Stomach smooth muscle (tissue), 2 donors: Measurements from ENCODE around the gene RAB1A.
A peak's percentile ranks its signal among the peaks of the same experiment; 100 is the strongest.

Source experiments
- H3K27ac ChIP-seq: one replicate; pipeline ENCODE4 v1.7.0; 2013; ENCODE audit warnings: mild to moderate bottlenecking, low read length, inconsistent platforms
- H3K27me3 ChIP-seq, 2 donors: one replicate each; pipeline ENCODE4 v1.7.0; 2013; ENCODE audit warnings: low read length in 2 of 2; ENCODE audit not compliant: insufficient read depth in 2 of 2, control insufficient read depth in 1 of 2
- H3K36me3 ChIP-seq, 2 donors: one replicate each; pipeline ENCODE4 v1.7.0; 2013; ENCODE audit warnings: low read length in 2 of 2; ENCODE audit not compliant: control insufficient read depth in 2 of 2, insufficient read depth in 2 of 2
- H3K4me1 ChIP-seq: one replicate; pipeline ENCODE4 v1.7.0; 2013; ENCODE audit warnings: low read length; ENCODE audit not compliant: control insufficient read depth, insufficient read depth
- H3K4me3 ChIP-seq, 2 donors: one replicate each; pipeline ENCODE4 v1.7.0; 2013; ENCODE audit warnings: low read length in 2 of 2
- H3K9ac ChIP-seq, 2 donors: one replicate each; pipeline ENCODE4 v1.7.0; 2013; ENCODE audit warnings: low read length in 2 of 2, mild to moderate bottlenecking in 1 of 2
- H3K9me3 ChIP-seq, 2 donors: one replicate each; pipeline ENCODE4 v1.7.0; 2013; ENCODE audit warnings: low read length in 2 of 2; ENCODE audit not compliant: control insufficient read depth in 2 of 2
- donor health status: healthy.
- donor health status: Pancreatic carcinoma.

RAB1A gene

GRCh38 chr2:65096948-65097347, 33.0 kb downstream of the RAB1A start:
- H3K27me3 ChIP-seq, result no peaks in the 10 kb centered on the region
- H3K4me3 ChIP-seq, result no peak overlapping the region
- H3K36me3 ChIP-seq, result peaks cover 14 to 19% of the 10 kb centered on the region in 2 donors
- no peak overlapping the region for H3K27ac ChIP-seq
- no peak overlapping the region for H3K9ac ChIP-seq
- H3K4me1 ChIP-seq, result no peaks in the 10 kb centered on the region
- H3K9me3 ChIP-seq, result no peaks in the 10 kb centered on the region

DNA sequence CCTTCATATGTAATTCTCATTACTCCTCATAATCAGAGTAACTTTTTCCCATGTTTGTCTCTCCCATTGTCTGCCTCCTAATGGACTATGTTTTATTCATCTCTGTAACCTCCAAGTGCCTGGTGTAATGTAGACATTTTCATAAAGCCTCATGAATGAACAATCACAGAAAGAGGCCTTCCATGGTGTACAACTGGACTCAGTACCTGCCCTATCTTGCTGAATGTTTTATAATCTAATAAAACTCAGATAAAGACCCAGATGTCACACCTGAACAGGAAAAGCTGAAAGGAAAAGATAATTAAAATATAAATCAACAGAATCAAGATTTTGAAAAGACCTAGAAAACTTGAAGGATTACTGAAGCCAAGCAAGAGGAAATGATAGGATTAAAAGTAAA, 36.7 kb downstream of the RAB1A start:
- Histone ChIP-seq H3K27me3 (no peaks in the 10 kb centered on the region), H3K4me3 (no peak overlapping the region), H3K36me3 (peaks cover 8 to 25% of the 10 kb centered on the region in 2 donors), H3K27ac (no peak overlapping the region), H3K9me3 (no peaks in the 10 kb centered on the region), H3K4me1 (no peaks in the 10 kb centered on the region), H3K9ac (no peak overlapping the region)

- H3K9me3 ChIP-seq, result no peaks in the 10 kb centered on the region
- H3K36me3 ChIP-seq, result peaks cover 8 to 25% of the 10 kb centered on the region in 2 donors
- H3K27ac ChIP-seq, result no peak overlapping the region
- H3K4me3 ChIP-seq, result no peak overlapping the region
- H3K9ac ChIP-seq, result no peak overlapping the region
- no peaks in the 10 kb centered on the region for H3K4me1 ChIP-seq
- H3K27me3 ChIP-seq, result no peaks in the 10 kb centered on the region
These were observed 37.1 kb downstream of the RAB1A start for GRCh38 chr2:65092791-65093190.

GRCh38 chr2:65085148-65085547, 44.8 kb downstream of the RAB1A start:
- H3K4me1 ChIP-seq, result no peaks in the 10 kb centered on the region

DNA sequence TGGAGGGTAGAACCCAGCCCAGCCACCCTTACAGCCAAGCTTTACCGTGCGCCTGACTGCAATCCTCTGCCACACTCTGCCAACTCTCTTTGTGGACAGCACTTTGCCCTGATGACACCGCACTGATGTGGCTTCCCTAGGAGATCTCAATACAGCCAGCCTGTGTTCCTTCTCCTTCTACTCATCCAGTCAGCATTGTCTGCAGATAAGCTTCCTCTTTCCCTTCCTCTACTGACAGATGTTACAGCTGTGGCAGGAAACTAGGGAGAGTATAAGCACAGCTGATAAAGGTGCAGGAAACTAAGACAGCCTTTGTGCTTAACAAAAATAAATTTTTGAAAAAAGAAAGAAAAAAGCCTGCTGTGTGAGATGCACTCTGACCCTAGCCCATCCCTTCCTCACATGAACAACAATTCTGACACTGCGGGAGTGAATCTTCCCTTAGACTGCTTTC, 48.6 kb downstream of the RAB1A start:
- H3K27ac ChIP-seq, result no peak overlapping the region

More at GRCh38 chr2:65085148-65085547, 44.8 kb downstream of the RAB1A start:
- Histone ChIP-seq H3K9me3 (no peaks in the 10 kb centered on the region), H3K4me3 (no peak overlapping the region), H3K27ac (no peak overlapping the region), H3K36me3 (peaks cover 25 to 48% of the 10 kb centered on the region in 2 donors), H3K9ac (no peak overlapping the region), H3K27me3 (no peaks in the 10 kb centered on the region)

DNA sequence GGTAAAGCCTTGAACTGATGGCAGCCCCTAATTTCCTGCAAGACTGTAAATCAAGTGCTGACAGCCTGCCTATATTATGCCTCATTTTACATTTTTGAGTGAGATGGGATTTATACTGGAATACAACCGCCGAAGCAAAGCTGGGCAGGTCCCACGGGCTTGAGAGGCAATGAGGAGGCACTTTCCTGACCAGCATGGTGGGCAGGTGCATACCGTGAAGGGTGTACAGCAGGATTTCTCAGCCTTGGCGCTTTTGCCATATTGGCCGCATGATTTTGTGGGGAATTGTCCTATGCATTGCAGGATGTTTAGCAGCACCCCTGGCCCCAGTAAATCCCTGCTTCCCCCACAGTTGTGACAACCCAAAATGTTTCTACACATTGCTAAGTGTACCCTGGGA, 50.9 kb downstream of the RAB1A start:
- Histone ChIP-seq H3K4me1 (peaks cover 15% of the 10 kb centered on the region), H3K27me3 (no peaks in the 10 kb centered on the region), H3K9me3 (no peaks in the 10 kb centered on the region), H3K4me3 (no peak overlapping the region), H3K27ac (no peak overlapping the region), H3K36me3 (peaks cover 35 to 42% of the 10 kb centered on the region in 2 donors), H3K9ac (no peak overlapping the region)

More for the DNA sequence above, 48.6 kb downstream of the RAB1A start:
- no peaks in the 10 kb centered on the region for H3K9me3 ChIP-seq
- H3K4me3 ChIP-seq, result no peak overlapping the region
- H3K27me3 ChIP-seq, result no peaks in the 10 kb centered on the region
- H3K36me3 ChIP-seq, result peaks cover 35 to 57% of the 10 kb centered on the region in 2 donors
- H3K4me1 ChIP-seq, result peaks cover 6% of the 10 kb centered on the region
- H3K9ac ChIP-seq, result no peak overlapping the region

GRCh38 chr2:65077898-65078297, 52.0 kb downstream of the RAB1A start:
- Histone ChIP-seq H3K27ac (no peak overlapping the region), H3K36me3 (peaks cover 35 to 37% of the 10 kb centered on the region in 2 donors), H3K4me1 (peaks cover 15% of the 10 kb centered on the region), H3K9ac (no peak overlapping the region), H3K4me3 (no peak overlapping the region), H3K9me3 (no peaks in the 10 kb centered on the region), H3K27me3 (no peaks in the 10 kb centered on the region)

DNA sequence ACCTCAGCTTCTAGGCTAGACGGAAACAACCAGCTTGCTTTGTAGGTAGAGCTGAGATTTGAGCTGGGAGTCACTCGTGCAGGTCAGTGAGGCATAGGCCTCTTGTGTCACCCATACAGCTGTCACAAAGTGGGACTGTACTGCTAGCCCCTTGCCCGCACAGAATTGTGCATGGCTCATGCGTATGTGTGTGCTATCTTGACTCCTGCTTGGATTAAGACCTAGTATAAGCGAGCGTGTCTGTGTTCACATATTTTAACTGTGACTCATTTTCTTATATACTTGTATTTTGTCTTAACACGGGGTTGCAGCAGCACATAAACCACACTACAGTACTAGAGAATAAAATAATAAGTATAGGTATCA, 53.6 kb downstream of the RAB1A start:
- Histone ChIP-seq H3K27me3 (no peaks in the 10 kb centered on the region), H3K4me1 (peaks cover 15% of the 10 kb centered on the region), H3K9ac (no peak overlapping the region), H3K4me3 (no peak overlapping the region), H3K9me3 (no peaks in the 10 kb centered on the region), H3K36me3 (peaks cover 37 to 45% of the 10 kb centered on the region in 2 donors), H3K27ac (peak overlapping the region; percentile 24)

DNA sequence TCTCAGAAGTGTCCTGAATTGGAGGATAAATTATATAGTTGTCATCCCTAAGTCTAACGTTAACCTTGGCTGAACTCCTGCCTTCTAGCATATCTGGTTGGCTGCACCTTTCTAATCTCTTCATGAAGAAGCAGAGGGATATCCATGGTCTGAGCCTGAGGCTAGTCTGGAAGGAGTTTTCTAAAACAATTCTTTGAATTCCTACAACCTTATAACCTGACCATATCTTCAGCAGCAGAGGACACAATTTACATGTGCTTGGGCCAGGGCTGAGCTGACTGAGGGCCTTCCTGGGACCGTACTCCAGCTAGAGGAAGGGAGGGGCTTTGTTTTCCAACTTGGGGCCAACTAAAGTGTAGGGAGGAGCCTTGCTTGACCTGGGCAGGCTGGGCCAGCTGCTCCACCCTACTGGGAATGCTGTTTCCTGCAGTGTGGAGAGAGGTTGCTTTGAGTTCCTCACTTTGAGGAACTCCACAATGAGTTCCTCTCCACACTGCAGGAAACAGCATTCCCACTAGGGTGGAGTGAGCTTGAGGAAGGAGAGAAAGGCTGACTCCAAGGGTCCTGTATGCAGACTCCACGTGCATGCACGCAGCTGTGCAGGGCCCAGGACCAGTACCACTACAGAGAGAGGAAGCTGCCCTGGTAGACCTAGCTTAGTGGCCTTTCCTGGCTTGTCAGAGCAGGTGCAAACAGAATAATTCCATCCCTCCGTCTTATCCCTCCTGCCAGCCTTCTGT, 54.1 kb downstream of the RAB1A start:
- Histone ChIP-seq H3K4me3 (peak overlapping the region in 1 of 2 donors; percentile 40), H3K36me3 (peaks cover 40 to 50% of the 10 kb centered on the region in 2 donors), H3K9me3 (no peaks in the 10 kb centered on the region), H3K9ac (no peak overlapping the region), H3K27ac (peak overlapping the region; percentile 24), H3K4me1 (peaks cover 19% of the 10 kb centered on the region), H3K27me3 (no peaks in the 10 kb centered on the region)

DNA sequence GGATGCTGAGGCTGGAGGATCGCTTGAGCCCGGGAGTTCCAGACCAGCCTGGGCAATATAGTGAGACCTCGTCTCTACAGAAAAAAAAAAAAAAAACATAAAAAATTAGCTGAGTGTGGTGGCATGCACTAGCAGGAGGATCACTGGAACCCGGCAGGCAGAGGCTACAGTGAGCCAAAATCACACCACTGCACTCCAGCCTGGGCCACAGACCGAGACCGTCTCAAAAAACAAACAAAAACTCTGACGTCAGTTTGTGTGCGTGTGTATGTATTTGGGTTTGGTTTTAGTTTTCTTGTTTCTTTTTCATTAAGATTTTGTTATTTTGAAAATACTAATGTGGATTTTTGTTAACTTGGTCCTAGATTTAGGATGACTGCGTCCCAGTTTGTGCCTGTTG, 54.7 kb downstream of the RAB1A start:
- H3K9ac ChIP-seq, result no peak overlapping the region
- no peaks in the 10 kb centered on the region for H3K27me3 ChIP-seq
- H3K36me3 ChIP-seq, result peaks cover 43 to 49% of the 10 kb centered on the region in 2 donors
- H3K9me3 ChIP-seq, result no peaks in the 10 kb centered on the region
- H3K4me3 ChIP-seq, result no peak overlapping the region
- peaks cover 25% of the 10 kb centered on the region for H3K4me1 ChIP-seq
- no peak overlapping the region for H3K27ac ChIP-seq

DNA sequence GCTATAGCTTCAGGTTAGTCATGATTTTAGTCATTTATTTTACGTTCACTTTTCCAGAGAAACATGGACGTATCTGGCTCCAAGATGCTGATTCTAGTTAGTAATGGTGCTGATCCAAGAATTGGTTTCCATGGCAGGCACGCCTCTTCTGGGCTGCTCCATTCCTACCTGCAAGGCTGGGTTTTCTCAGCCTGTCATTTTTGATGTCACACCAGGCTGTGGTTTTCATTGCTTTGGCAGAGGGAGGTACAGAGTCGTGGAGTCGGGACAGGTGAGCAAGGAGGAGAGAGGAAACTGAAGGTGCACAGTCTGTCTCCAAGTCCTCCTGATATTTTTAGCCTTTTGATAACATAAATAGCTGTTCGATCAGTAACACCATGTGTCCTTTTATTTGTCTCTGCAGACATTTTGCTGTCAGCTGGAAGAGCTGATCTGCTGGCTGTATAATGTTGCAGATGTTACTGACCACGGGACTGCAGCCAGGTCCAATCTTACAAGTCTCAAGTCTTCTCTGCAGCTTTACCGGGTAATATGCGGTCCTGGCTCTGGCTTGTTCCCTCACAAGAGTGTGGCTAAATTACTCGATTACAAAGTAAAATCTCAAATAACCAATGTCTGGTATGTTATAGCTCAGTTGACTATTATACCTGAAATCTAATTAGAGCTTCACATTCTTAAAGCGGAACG, 55.9 kb downstream of the RAB1A start:
- Histone ChIP-seq H3K36me3 (peaks cover 42 to 45% of the 10 kb centered on the region in 2 donors), H3K27ac (no peak overlapping the region), H3K9ac (no peak overlapping the region), H3K4me3 (no peak overlapping the region), H3K27me3 (no peaks in the 10 kb centered on the region), H3K9me3 (no peaks in the 10 kb centered on the region), H3K4me1 (peaks cover 35% of the 10 kb centered on the region)
